Upper lobe of left lung (tissue), 4 donors: ENCODE data around the gene UBL5.

Source experiments
- CTCF ChIP-seq, 6 experiments: fragments of 450-650 bp in 4 of 6; fragments of 200-600 bp in 2 of 6; sonication (generic) in 2 of 6; IDR thresholded peaks; one replicate each; pipeline ENCODE4 v1.5.1; 2016 to 2019; ENCODE audit warnings: antibody characterized with exemption in 6 of 6
- EP300 ChIP-seq, 4 donors: sonication (generic); formaldehyde crosslinking; IDR thresholded peaks; one replicate each; pipeline ENCODE4 v1.5.1; 2017; ENCODE audit warnings: antibody characterized with exemption in 4 of 4, control low read depth in 2 of 4
- POLR2A ChIP-seq, 4 donors: fragments of 450-650 bp; IDR thresholded peaks; one replicate each; pipeline ENCODE4 v1.5.1; 2016 to 2017; ENCODE audit warnings: antibody characterized with exemption in 4 of 4, mild to moderate bottlenecking in 2 of 4
- POLR2AphosphoS5 ChIP-seq, 2 donors: sonication (generic); formaldehyde crosslinking; IDR thresholded peaks; one replicate each; pipeline ENCODE4 v1.5.1; 2017; ENCODE audit warnings: antibody characterized with exemption in 2 of 2

GRCh38 chr19:9871626-9872338, 44.1 kb downstream of the UBL5 start:
- no peak for TF ChIP-seq CTCF (IDR thresholded peaks at IDR 0.05)
- TF ChIP-seq EP300 (IDR thresholded peaks at IDR 0.05): no peak
- no peak for TF ChIP-seq POLR2A (IDR thresholded peaks at IDR 0.05)
- no peak for TF ChIP-seq POLR2AphosphoS5 (IDR thresholded peaks at IDR 0.05)
